IMR-90 (cell line): Measurements from ENCODE around the gene SLC9B2. TPM values are rescaled to one million over a fixed set of nuclear protein-coding genes. Genes with fewer than 3 reads are reported as not detected.

Experiments
- ATAC-seq: fragments of 200-7000 bp; cut with Tn5 transposase; 2 replicates; pipeline ENCODE4 v1.9.1; 2020; ENCODE audit warnings: low read depth, mild to moderate bottlenecking, moderate library complexity
- BruUV-seq: library from RNA; stranded (reverse); fragments of 400-500 nt; replicated peaks from 2 replicates; lab custom pipeline; 2021; lab: Mats Ljungman, UMichigan
- CTCF ChIA-PET: fragments of 300-600 bp; formaldehyde crosslinking; extraction: SDS; loops from one replicate; lab custom pipeline; 2021; ENCODE audit warnings: antibody characterized with exemption; lab: Yijun Ruan, JAX
- POLR2A ChIA-PET: fragments of 300-600 bp; sonication (Branson Sonifier 250); formaldehyde crosslinking; loops from one replicate; lab custom pipeline; 2022; ENCODE audit warnings: antibody characterized with exemption; ENCODE audit not compliant: unreplicated experiment; lab: Charles Lee
- DNase-seq: peaks from one replicate; pipeline ENCODE4 v3.0.0; 2013
- H2AFZ ChIP-seq: replicated peaks from 2 replicates; pipeline ENCODE3; 2013; ENCODE audit warnings: low read length, mild to moderate bottlenecking; ENCODE audit not compliant: poor library complexity
- H2AK5ac ChIP-seq: 2 replicates; pipeline ENCODE4 v1.6.1; 2013; ENCODE audit warnings: low read depth, low read length, inconsistent platforms
- H2AK9ac ChIP-seq: replicated peaks from 2 replicates; pipeline ENCODE3; 2013; ENCODE audit warnings: mild to moderate bottlenecking, low read depth, low read length, moderate library complexity; ENCODE audit not compliant: poor library complexity
- H2BK120ac ChIP-seq: 2 replicates; pipeline ENCODE4 v1.6.1; 2013; ENCODE audit warnings: low read depth, low read length, inconsistent platforms
- H2BK15ac ChIP-seq: 3 replicates; pipeline ENCODE4 v1.6.1; 2013; ENCODE audit warnings: low read depth, low read length, inconsistent platforms
- H2BK20ac ChIP-seq: 2 replicates; pipeline ENCODE4 v1.6.1; 2013; ENCODE audit warnings: low read depth, mild to moderate bottlenecking, inconsistent platforms, low read length, moderate library complexity
- H2BK5ac ChIP-seq: 2 replicates; pipeline ENCODE4 v1.6.1; 2013; ENCODE audit warnings: mild to moderate bottlenecking, low read depth, low read length, inconsistent platforms; ENCODE audit not compliant: poor library complexity, severe bottlenecking
- H3K14ac ChIP-seq: replicated peaks from 2 replicates; pipeline ENCODE4 v1.6.1; 2013; ENCODE audit warnings: low read depth, low read length, inconsistent platforms
- H3K18ac ChIP-seq: 2 replicates; pipeline ENCODE4 v1.6.1; 2013; ENCODE audit warnings: low read depth, low read length, control low read depth
- H3K23ac ChIP-seq: 2 replicates; pipeline ENCODE4 v1.6.1; 2013; ENCODE audit warnings: low read depth, low read length, inconsistent platforms
- H3K27ac ChIP-seq: 2 replicates; pipeline ENCODE4 v1.5.1; 2013; ENCODE audit warnings: mild to moderate bottlenecking, control low read depth, low read length; ENCODE audit not compliant: insufficient read depth
- H3K27me3 ChIP-seq: 2 replicates; pipeline ENCODE4 v1.6.1; 2013; ENCODE audit warnings: low read length; ENCODE audit not compliant: control insufficient read depth, insufficient read depth
- H3K36me3 ChIP-seq: 2 replicates; pipeline ENCODE4 v1.6.1; 2013; ENCODE audit warnings: low read length, mixed read lengths; ENCODE audit not compliant: control insufficient read depth, insufficient read depth
- H3K4ac ChIP-seq: 2 replicates; pipeline ENCODE4 v1.6.1; 2013; ENCODE audit warnings: low read depth, low read length, inconsistent platforms
- H3K4me1 ChIP-seq: 2 replicates; pipeline ENCODE4 v1.6.1; 2013; ENCODE audit warnings: low read length, mixed read lengths; ENCODE audit not compliant: control insufficient read depth, insufficient read depth
- H3K4me2 ChIP-seq: 2 replicates; pipeline ENCODE4 v1.6.1; 2013; ENCODE audit warnings: low read depth, mild to moderate bottlenecking, control low read depth, low read length, moderate library complexity
- H3K4me3 ChIP-seq: 2 replicates; pipeline ENCODE4 v1.5.1; 2013; ENCODE audit warnings: low read depth, mild to moderate bottlenecking, control low read depth, low read length, moderate library complexity; ENCODE audit not compliant: insufficient read depth
- H3K56ac ChIP-seq: 2 replicates; pipeline ENCODE4 v1.6.1; 2013; ENCODE audit warnings: low read length, inconsistent platforms; ENCODE audit not compliant: insufficient read depth; ENCODE audit errors: extremely low read depth
- H3K79me1 ChIP-seq, 2 experiments: 2 replicates each; pipeline ENCODE4 v1.6.1; 2013; ENCODE audit warnings: low read length in 2 of 2, inconsistent platforms in 1 of 2, low read depth in 1 of 2
- H3K9ac ChIP-seq: 2 replicates; pipeline ENCODE4 v1.6.1; 2013; ENCODE audit warnings: low read depth, low read length, control low read depth
- H3K9me1 ChIP-seq: 2 replicates; pipeline ENCODE4 v1.6.1; 2013; ENCODE audit warnings: low read length, inconsistent platforms; ENCODE audit not compliant: insufficient read depth
- H3K9me3 ChIP-seq: 2 replicates; pipeline ENCODE4 v1.6.1; 2013; ENCODE audit warnings: low read length; ENCODE audit not compliant: control insufficient read depth, insufficient read depth
- H4K20me1 ChIP-seq: 2 replicates; pipeline ENCODE4 v1.6.1; 2013; ENCODE audit warnings: low read length, inconsistent platforms; ENCODE audit not compliant: insufficient read depth
- H4K5ac ChIP-seq: 2 replicates; pipeline ENCODE4 v1.6.1; 2013; ENCODE audit warnings: mild to moderate bottlenecking, low read depth, low read length, control low read depth
- H4K8ac ChIP-seq, 2 experiments: 2 replicates each; pipeline ENCODE4 v1.6.1; 2013; ENCODE audit warnings: low read depth in 2 of 2, low read length in 2 of 2, control low read depth in 1 of 2, inconsistent platforms in 1 of 2
- H4K91ac ChIP-seq: 2 replicates; pipeline ENCODE4 v1.6.1; 2013; ENCODE audit warnings: low read depth, low read length, inconsistent platforms; ENCODE audit not compliant: insufficient read depth
- BHLHE40 ChIP-seq: fragments of 150-350 bp; IDR thresholded peaks from 2 replicates; pipeline ENCODE4 v1.6.1; 2016; ENCODE audit warnings: mild to moderate bottlenecking, low read depth, low read length
- WGBS, 2 experiments: methylation state at CpG; one replicate each; pipeline versions ENCODE4 v1.1.5 to v1.1.7; 2013; ENCODE audit warnings: missing lambda C conversion rate in 2 of 2; ENCODE audit not compliant: insufficient read length in 1 of 2; ENCODE audit errors: extremely low coverage in 2 of 2; 5-methylcytosine and 5-hydroxymethylcytosine counted together
- dilution Hi-C: fragments of 300-500 bp; cut with HindIII; formaldehyde crosslinking; loops from one replicate; pipeline ENCODE4 v1.14.3; 2018; ENCODE audit warnings: low sequenced_read_pairs; ENCODE audit not compliant: unreplicated experiment
- in situ Hi-C: fragments of 300-500 bp; cut with MboI; formaldehyde crosslinking; loops from 3 replicates; pipeline ENCODE4 v1.14.3; 2019; ENCODE audit warnings: low sequenced_read_pairs, inconsistent platforms, mixed read lengths
- intact Hi-C: fragments of 100-400 bp; cut with micrococcal nuclease; formaldehyde crosslinking; loops from 2 replicates; pipeline ENCODE4 v1.10.0; 2022
- polyA plus RNA-seq, 3 experiments: library from polyadenylated mRNA; depleted of rRNA; stranded (reverse); fragments of >200 nt; gene quantifications; 2 replicates each; pipeline ENCODE4 v1.2.3, GENCODE V29; 2012; ENCODE audit warnings: low replicate concordance in 1 of 3
- total RNA-seq: library from RNA; depleted of rRNA; stranded (reverse); fragments of >200 nt; gene quantifications from 2 replicates; pipeline ENCODE4 v1.2.3, GENCODE V29; 2012

The SLC9B2 gene
- total and polyA plus RNA-seq, 2 of the 4 experiments (the other 2 are of a cell fraction) = 5.7 to 9.0 TPM

GRCh38 chr4:103030791-103031190, 45.8 kb downstream of the SLC9B2 start:
- H2BK15ac ChIP-seq = no peak overlapping the region
- H2BK20ac ChIP-seq = no peak overlapping the region
- ATAC-seq (no peak), DNase-seq (no peak)
- no peak overlapping the region for H3K27ac ChIP-seq
- dilution Hi-C loops (no loop called here), in situ Hi-C loops (no loop called here), intact Hi-C loops (no loop called here)
- H3K79me1 ChIP-seq = no peaks in the 10 kb centered on the region
- H3K36me3 ChIP-seq = no peaks in the 10 kb centered on the region; the same call in 1 of the 2 replicates
- no peak overlapping the region for H3K4me2 ChIP-seq
- H4K20me1 ChIP-seq = no peaks in the 10 kb centered on the region
- no peak overlapping the region for H2AK9ac ChIP-seq
- no peak overlapping the region for H3K4me3 ChIP-seq
- H3K56ac ChIP-seq = no peak overlapping the region
- no CpG with 5 or more reads among the region's 3 CpGs for WGBS, 2 experiments
- ChIA-PET POLR2A (no interaction called here), CTCF (no interaction called here)
- no peak overlapping the region for H4K8ac ChIP-seq
- no peak overlapping the region for H3K23ac ChIP-seq
- no peak overlapping the region for H4K5ac ChIP-seq
- TF ChIP-seq BHLHE40 = no peak
- H3K27me3 ChIP-seq = no peaks in the 10 kb centered on the region
- H2BK120ac ChIP-seq = no peak overlapping the region
- no peak overlapping the region for H4K91ac ChIP-seq
- H2BK5ac ChIP-seq = no peak overlapping the region
- BruUV-seq = no TSS peak
- H3K4me1 ChIP-seq = no peaks in the 10 kb centered on the region
- no peaks in the 10 kb centered on the region for H3K9me3 ChIP-seq
- H3K18ac ChIP-seq = no peak overlapping the region
- H3K14ac ChIP-seq = no peak overlapping the region
- H3K4ac ChIP-seq = no peak overlapping the region
- no peaks in the 10 kb centered on the region for H3K9me1 ChIP-seq
- H3K9ac ChIP-seq = no peak overlapping the region
- H2AK5ac ChIP-seq = no peak overlapping the region
- H2AFZ ChIP-seq = no peak overlapping the region
